ENCODE measurements around the gene TRAFD1.

TRAFD1 gene

GRCh38 chr12:112160611-112161010 is 35.3 kb downstream of the TRAFD1 start:
- no peaks in the 10 kb centered on the region for H3K4me1 ChIP-seq (ENCODE audit: control insufficient read depth, insufficient read depth, low read length)
- H3K4me3 ChIP-seq (ENCODE audit: low read length): no peak overlapping the region
- H3K27me3 ChIP-seq (ENCODE audit: control insufficient read depth, insufficient read depth, low read length): no peaks in the 10 kb centered on the region
- WGBS (ENCODE audit: insufficient coverage, insufficient read length): no CpG with 5 or more reads among the region's 6 CpGs
- no peak overlapping the region for H3K27ac ChIP-seq (ENCODE audit: low read length)
- peaks cover 11% of the 10 kb centered on the region for H3K36me3 ChIP-seq (ENCODE audit: control insufficient read depth, insufficient read depth, low read length)
- no peak for DNase-seq (ENCODE audit: low read depth, low spot score)
- no peaks in the 10 kb centered on the region for H3K9me3 ChIP-seq (ENCODE audit: control insufficient read depth, insufficient read depth, low read length)

- H3K9me3 ChIP-seq (ENCODE audit: control insufficient read depth, insufficient read depth, low read length): no peaks in the 10 kb centered on the region
- H3K27me3 ChIP-seq (ENCODE audit: control insufficient read depth, insufficient read depth, low read length): no peaks in the 10 kb centered on the region
- H3K4me3 ChIP-seq (ENCODE audit: low read length): no peak overlapping the region
- H3K4me1 ChIP-seq (ENCODE audit: control insufficient read depth, insufficient read depth, low read length): no peaks in the 10 kb centered on the region
- no peak overlapping the region for H3K27ac ChIP-seq (ENCODE audit: low read length)
- WGBS (ENCODE audit: insufficient coverage, insufficient read length): no CpG with 5 or more reads among the region's 9 CpGs
- H3K36me3 ChIP-seq (ENCODE audit: control insufficient read depth, insufficient read depth, low read length): peaks cover 11% of the 10 kb centered on the region
- DNase-seq (ENCODE audit: low read depth, low spot score): no peak
Observed at GRCh38 chr12:112161711-112162110, 36.4 kb downstream of the TRAFD1 start.

GRCh38 chr12:112162241-112162790 is 37.0 kb downstream of the TRAFD1 start:
- WGBS (ENCODE audit: insufficient coverage, insufficient read length): no CpG with 5 or more reads among the region's 12 CpGs
- no peaks in the 10 kb centered on the region for H3K4me1 ChIP-seq (ENCODE audit: control insufficient read depth, insufficient read depth, low read length)
- no peaks in the 10 kb centered on the region for H3K27me3 ChIP-seq (ENCODE audit: control insufficient read depth, insufficient read depth, low read length)
- H3K27ac ChIP-seq (ENCODE audit: low read length): no peak overlapping the region
- no peaks in the 10 kb centered on the region for H3K9me3 ChIP-seq (ENCODE audit: control insufficient read depth, insufficient read depth, low read length)
- peaks cover 11% of the 10 kb centered on the region for H3K36me3 ChIP-seq (ENCODE audit: control insufficient read depth, insufficient read depth, low read length)
- H3K4me3 ChIP-seq (ENCODE audit: low read length): no peak overlapping the region
- no peak for DNase-seq (ENCODE audit: low read depth, low spot score)

- no CpG with 5 or more reads among the region's 8 CpGs for WGBS (ENCODE audit: insufficient coverage, insufficient read length)
- no peaks in the 10 kb centered on the region for H3K27me3 ChIP-seq (ENCODE audit: control insufficient read depth, insufficient read depth, low read length)
- H3K36me3 ChIP-seq (ENCODE audit: control insufficient read depth, insufficient read depth, low read length): peaks cover 11% of the 10 kb centered on the region
- H3K4me3 ChIP-seq (ENCODE audit: low read length): no peak overlapping the region
- no peak overlapping the region for H3K27ac ChIP-seq (ENCODE audit: low read length)
- H3K9me3 ChIP-seq (ENCODE audit: control insufficient read depth, insufficient read depth, low read length): no peaks in the 10 kb centered on the region
- no peak for DNase-seq (ENCODE audit: low read depth, low spot score)
- H3K4me1 ChIP-seq (ENCODE audit: control insufficient read depth, insufficient read depth, low read length): no peaks in the 10 kb centered on the region
Observed at GRCh38 chr12:112163056-112163455, 37.7 kb downstream of the TRAFD1 start.

- WGBS (ENCODE audit: insufficient coverage, insufficient read length): no CpG with 5 or more reads among the region's 22 CpGs
- no peaks in the 10 kb centered on the region for H3K4me1 ChIP-seq (ENCODE audit: control insufficient read depth, insufficient read depth, low read length)
- no peaks in the 10 kb centered on the region for H3K9me3 ChIP-seq (ENCODE audit: control insufficient read depth, insufficient read depth, low read length)
- no peak overlapping the region for H3K27ac ChIP-seq (ENCODE audit: low read length)
- no peaks in the 10 kb centered on the region for H3K27me3 ChIP-seq (ENCODE audit: control insufficient read depth, insufficient read depth, low read length)
- H3K4me3 ChIP-seq (ENCODE audit: low read length): no peak overlapping the region
- DNase-seq (ENCODE audit: low read depth, low spot score): no peak
- peaks cover 11% of the 10 kb centered on the region for H3K36me3 ChIP-seq (ENCODE audit: control insufficient read depth, insufficient read depth, low read length)
Observed at GRCh38 chr12:112163471-112163991, 38.2 kb downstream of the TRAFD1 start.

- DNase-seq (ENCODE audit: low read depth, low spot score): no peak
- no peaks in the 10 kb centered on the region for H3K4me1 ChIP-seq (ENCODE audit: control insufficient read depth, insufficient read depth, low read length)
- peaks cover 11% of the 10 kb centered on the region for H3K36me3 ChIP-seq (ENCODE audit: control insufficient read depth, insufficient read depth, low read length)
- H3K9me3 ChIP-seq (ENCODE audit: control insufficient read depth, insufficient read depth, low read length): no peaks in the 10 kb centered on the region
- H3K27ac ChIP-seq (ENCODE audit: low read length): no peak overlapping the region
- no peak overlapping the region for H3K4me3 ChIP-seq (ENCODE audit: low read length)
- WGBS (ENCODE audit: insufficient coverage, insufficient read length): no CpG with 5 or more reads among the region's 26 CpGs
- no peaks in the 10 kb centered on the region for H3K27me3 ChIP-seq (ENCODE audit: control insufficient read depth, insufficient read depth, low read length)
Observed at GRCh38 chr12:112164011-112164660, 38.8 kb downstream of the TRAFD1 start.

- Histone ChIP-seq H3K27ac (ENCODE audit: low read length) (no peak overlapping the region), H3K4me3 (ENCODE audit: low read length) (no peak overlapping the region), H3K9me3 (ENCODE audit: control insufficient read depth, insufficient read depth, low read length) (no peaks in the 10 kb centered on the region), H3K27me3 (ENCODE audit: control insufficient read depth, insufficient read depth, low read length) (no peaks in the 10 kb centered on the region), H3K4me1 (ENCODE audit: control insufficient read depth, insufficient read depth, low read length) (no peaks in the 10 kb centered on the region), H3K36me3 (ENCODE audit: control insufficient read depth, insufficient read depth, low read length) (peaks cover 9% of the 10 kb centered on the region)
- WGBS (ENCODE audit: insufficient coverage, insufficient read length): no CpG with 5 or more reads among the region's 13 CpGs
- no peak for DNase-seq (ENCODE audit: low read depth, low spot score)
Observed at GRCh38 chr12:112165624-112166023, 40.3 kb downstream of the TRAFD1 start.

GRCh38 chr12:112166051-112167015 is 41.0 kb downstream of the TRAFD1 start:
- no peak overlapping the region for H3K4me3 ChIP-seq (ENCODE audit: low read length)
- DNase-seq (ENCODE audit: low read depth, low spot score): no peak
- no peak overlapping the region for H3K27ac ChIP-seq (ENCODE audit: low read length)
- peaks cover 13% of the 10 kb centered on the region for H3K36me3 ChIP-seq (ENCODE audit: control insufficient read depth, insufficient read depth, low read length)
- H3K27me3 ChIP-seq (ENCODE audit: control insufficient read depth, insufficient read depth, low read length): no peaks in the 10 kb centered on the region
- no CpG with 5 or more reads among the region's 26 CpGs for WGBS (ENCODE audit: insufficient coverage, insufficient read length)
- H3K4me1 ChIP-seq (ENCODE audit: control insufficient read depth, insufficient read depth, low read length): no peaks in the 10 kb centered on the region
- no peaks in the 10 kb centered on the region for H3K9me3 ChIP-seq (ENCODE audit: control insufficient read depth, insufficient read depth, low read length)

GRCh38 chr12:112167031-112167461 is 41.7 kb downstream of the TRAFD1 start:
- Histone ChIP-seq H3K9me3 (ENCODE audit: control insufficient read depth, insufficient read depth, low read length) (no peaks in the 10 kb centered on the region), H3K36me3 (ENCODE audit: control insufficient read depth, insufficient read depth, low read length) (peaks cover 12% of the 10 kb centered on the region), H3K27me3 (ENCODE audit: control insufficient read depth, insufficient read depth, low read length) (no peaks in the 10 kb centered on the region), H3K4me1 (ENCODE audit: control insufficient read depth, insufficient read depth, low read length) (no peaks in the 10 kb centered on the region), H3K27ac (ENCODE audit: low read length) (no peak overlapping the region), H3K4me3 (ENCODE audit: low read length) (no peak overlapping the region)
- DNase-seq (ENCODE audit: low read depth, low spot score): no peak
- no CpG with 5 or more reads among the region's 12 CpGs for WGBS (ENCODE audit: insufficient coverage, insufficient read length)

GRCh38 chr12:112167718-112168525 is 42.6 kb downstream of the TRAFD1 start:
- no CpG with 5 or more reads among the region's 32 CpGs for WGBS (ENCODE audit: insufficient coverage, insufficient read length)
- Histone ChIP-seq H3K36me3 (ENCODE audit: control insufficient read depth, insufficient read depth, low read length) (peaks cover 8% of the 10 kb centered on the region), H3K27me3 (ENCODE audit: control insufficient read depth, insufficient read depth, low read length) (no peaks in the 10 kb centered on the region), H3K4me1 (ENCODE audit: control insufficient read depth, insufficient read depth, low read length) (no peaks in the 10 kb centered on the region), H3K4me3 (ENCODE audit: low read length) (no peak overlapping the region), H3K9me3 (ENCODE audit: control insufficient read depth, insufficient read depth, low read length) (no peaks in the 10 kb centered on the region), H3K27ac (ENCODE audit: low read length) (no peak overlapping the region)
- no peak for DNase-seq (ENCODE audit: low read depth, low spot score)
